GM21423 (cell line): ENCODE data around the gene NME3.

ENCODE experiments used
- ATAC-seq: cut with Tn5 transposase; IDR thresholded peaks from one replicate; pipeline ENCODE4 v1.9.1; 2021; ENCODE audit warnings: mild to moderate bottlenecking, moderate library complexity; ENCODE audit not compliant: unreplicated experiment

The NME3 gene

DNA sequence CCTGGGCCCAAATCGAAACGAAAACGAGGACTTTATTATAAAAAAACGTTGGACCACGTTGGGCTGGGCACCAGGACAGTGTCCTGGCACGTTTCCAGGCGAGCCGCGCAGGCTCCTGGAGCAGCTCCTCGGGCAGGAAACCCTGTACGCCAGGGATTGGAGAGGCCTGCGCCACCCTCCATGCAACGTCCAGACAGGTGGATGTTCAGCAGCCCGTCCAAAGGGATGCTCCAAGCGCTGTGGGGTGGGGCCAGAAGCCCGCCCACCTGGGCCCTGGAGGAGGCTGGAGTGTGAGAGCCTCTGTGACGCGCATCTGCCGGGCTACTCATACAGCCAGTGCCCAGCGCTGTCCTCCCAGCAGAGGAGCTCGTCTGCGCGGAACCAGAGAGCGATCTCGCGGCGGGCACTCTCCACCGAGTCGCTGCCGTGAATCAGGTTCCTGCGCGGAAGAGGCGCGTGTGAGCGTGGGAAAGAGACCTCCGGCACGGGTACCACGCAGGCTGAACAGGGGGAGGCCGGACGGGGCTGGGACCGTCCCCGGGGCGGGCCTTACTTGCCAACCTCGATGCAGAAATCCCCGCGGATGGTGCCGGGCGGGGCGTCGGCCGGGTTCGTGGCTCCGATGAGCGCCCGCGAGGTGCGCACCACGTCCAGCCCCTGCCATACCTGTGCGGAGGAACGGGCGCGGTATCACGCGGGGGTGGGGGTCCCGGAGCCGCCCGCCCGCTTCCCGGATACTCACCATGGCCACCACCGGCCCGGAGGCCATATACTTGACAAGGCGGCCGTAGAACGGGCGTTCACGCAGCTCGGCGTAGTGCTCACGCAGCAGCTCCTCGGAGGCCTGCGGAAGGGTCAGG, 785 bp downstream of the NME3 start:
- no peak for ATAC-seq

GRCh38 chr16:1769402-1770300, 1.7 kb downstream of the NME3 start:
- no peak for ATAC-seq

GRCh38 chr16:1768767-1769401, 2.5 kb downstream of the NME3 start:
- ATAC-seq = no peak

GRCh38 chr16:1768061-1768766, 3.1 kb downstream of the NME3 start:
- ATAC-seq = no peak

DNA sequence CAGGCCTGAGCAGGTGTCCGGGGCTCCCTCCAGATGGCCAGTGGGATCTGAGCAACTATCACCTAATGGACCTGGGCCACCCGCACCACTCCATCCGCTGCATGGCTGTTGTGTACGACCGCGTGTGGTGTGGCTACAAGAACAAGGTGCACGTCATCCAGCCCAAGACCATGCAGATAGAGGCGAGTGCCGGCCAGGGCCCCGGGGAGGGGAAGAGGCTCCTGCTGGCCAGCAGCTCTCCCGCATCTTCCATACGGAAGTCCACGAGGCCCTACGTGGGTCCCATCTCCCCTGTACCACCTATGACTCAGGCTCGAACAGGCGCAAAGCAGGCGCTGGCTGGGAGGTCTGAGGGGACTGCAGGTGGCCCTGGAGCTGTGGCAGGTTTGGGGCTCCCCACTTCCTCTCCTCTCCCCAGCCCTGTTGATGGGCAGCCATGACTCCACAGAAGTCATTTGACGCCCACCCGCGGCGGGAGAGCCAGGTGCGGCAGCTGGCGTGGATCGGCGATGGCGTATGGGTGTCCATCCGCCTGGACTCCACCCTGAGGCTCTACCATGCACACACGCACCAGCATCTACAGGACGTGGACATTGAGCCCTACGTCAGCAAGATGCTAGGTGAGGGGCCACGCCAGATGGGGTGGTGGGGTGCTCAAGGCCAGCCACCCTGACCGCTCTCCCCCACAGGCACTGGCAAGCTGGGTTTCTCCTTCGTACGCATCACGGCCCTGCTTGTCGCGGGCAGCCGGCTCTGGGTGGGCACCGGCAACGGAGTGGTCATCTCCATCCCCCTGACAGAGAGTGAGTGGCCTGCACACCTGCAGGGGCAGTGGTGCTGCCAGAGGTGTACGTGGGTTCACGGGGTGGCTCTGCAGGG, 4.0 kb downstream of the NME3 start:
- no peak for ATAC-seq

GRCh38 chr16:1766701-1767100, 4.6 kb downstream of the NME3 start:
- ATAC-seq = no peak

- no peak for ATAC-seq
Observed at GRCh38 chr16:1766231-1766630, 5.1 kb downstream of the NME3 start.

GRCh38 chr16:1765826-1766225, 5.5 kb downstream of the NME3 start:
- ATAC-seq = no peak

- no peak for ATAC-seq
Observed at GRCh38 chr16:1764971-1765370, 6.4 kb downstream of the NME3 start.

DNA sequence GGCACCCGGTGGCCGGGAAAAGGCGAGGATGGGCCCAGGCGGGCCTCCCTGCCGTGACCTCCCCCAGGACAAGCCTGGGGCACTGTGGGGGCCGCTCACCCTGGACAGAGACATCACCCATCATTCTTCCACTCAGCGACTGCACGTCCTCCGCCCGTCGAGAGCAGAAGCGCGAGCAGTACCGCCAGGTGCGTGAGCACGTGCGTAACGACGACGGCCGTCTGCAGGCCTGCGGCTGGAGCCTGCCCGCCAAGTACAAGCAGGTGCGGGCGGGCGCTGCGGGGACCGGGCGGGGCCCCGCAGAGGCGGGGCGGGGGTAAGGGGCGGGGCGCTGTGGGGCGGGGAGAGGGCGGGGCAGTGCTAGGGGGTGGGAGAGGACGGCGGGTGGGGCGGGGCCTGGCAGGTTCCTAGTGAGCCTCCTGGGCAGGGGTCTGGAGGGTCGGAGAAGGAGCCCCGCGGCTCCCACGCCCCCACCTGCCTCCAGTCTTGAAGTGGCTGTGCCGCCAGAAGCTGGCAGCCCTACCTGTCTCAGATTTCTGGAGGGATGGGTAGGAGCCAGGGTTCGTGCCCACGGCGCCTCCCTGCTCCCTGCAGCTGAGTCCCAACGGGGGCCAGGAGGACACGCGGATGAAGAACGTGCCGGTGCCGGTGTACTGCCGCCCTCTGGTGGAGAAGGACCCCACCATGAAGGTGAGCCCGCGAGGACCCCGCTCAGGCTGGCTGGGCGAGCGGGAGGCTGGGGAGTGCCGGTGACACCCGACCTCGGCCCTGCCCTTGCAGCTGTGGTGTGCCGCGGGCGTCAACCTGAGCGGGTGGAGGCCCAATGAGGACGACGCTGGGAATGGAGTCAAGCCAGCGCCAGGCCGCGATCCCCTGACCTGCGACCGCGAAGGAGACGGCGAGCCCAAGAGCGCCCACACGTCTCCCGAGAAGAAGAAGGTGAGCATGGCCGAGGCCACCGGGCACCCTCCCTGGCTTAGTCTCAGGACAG, 7.5 kb downstream of the NME3 start:
- ATAC-seq = no peak

DNA sequence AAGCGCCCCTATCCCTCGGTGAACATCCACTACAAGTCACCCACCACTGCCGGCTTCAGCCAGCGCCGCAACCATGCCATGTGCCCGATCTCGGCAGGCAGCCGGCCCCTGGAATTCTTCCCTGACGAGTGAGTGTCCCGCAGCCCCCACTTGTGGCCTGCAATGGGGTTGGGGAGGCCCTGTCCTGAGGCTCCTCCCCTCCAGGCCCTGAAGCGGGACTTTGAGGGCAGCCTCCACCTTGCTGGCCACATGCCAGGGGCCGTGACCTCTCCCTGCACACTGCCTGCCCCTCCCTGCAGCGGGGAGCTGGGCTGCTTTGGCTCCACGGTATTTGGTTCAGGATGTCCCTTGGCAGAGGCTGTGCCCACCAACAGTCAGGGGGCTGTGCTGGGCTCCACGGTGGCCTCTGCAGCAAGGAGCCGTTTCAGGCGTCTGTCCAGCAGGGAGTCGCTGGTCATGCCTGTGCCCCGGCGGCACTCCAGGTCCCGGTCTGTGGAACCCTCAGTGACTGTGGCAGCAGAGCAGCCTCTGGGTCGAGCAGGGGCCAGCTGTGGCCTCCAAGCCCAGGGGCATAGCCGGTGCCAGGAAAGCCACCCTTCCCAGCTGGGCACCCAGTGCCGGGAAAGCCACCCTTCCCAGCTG, 8.3 kb downstream of the NME3 start:
- ATAC-seq = no peak

- ATAC-seq = no peak
Observed at GRCh38 chr16:1762196-1762878, 9.0 kb downstream of the NME3 start.

DNA sequence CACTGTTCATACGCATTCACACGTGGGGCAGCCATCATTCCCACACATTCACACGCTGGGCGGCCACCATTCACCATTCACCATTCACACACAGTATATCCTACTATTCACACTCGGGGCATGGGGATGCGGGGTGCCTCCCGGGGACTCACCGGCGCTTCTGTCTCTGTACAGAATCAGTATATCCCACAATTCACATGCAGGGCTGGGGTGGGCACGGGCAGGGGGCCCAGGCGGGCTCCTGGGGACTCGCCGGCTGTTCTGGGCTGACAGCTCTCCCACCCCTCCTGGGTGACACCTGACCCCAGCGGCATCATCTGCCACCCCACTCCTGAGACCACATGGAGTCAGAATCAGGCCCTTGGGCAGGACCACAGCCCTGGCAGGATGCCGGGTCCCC, 9.6 kb downstream of the NME3 start:
- no peak for ATAC-seq

GRCh38 chr16:1760911-1761310, 10.4 kb downstream of the NME3 start:
- no peak for ATAC-seq

- ATAC-seq = no peak
Observed at GRCh38 chr16:1759511-1759910, 11.8 kb downstream of the NME3 start.

DNA sequence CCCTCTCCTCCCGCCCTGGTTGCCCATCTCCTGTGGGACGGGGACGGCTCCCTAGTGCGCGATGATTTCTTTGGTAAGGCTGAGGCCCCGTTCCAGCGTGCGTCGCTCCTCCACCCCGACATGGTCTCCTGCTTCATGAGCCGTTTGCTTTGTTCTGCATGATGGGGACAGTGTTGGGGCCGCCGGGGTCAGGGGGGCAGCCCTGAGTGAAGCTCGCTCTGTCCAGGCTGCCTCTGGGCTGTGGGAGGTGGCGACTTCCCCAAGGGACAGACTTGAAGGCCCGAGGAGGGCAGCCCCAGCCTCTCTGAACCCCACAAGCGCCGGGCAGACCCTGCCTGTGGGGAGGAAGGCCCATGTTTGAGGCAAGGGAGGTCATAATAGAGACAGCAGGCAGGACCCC, 12.4 kb downstream of the NME3 start:
- no peak for ATAC-seq

DNA sequence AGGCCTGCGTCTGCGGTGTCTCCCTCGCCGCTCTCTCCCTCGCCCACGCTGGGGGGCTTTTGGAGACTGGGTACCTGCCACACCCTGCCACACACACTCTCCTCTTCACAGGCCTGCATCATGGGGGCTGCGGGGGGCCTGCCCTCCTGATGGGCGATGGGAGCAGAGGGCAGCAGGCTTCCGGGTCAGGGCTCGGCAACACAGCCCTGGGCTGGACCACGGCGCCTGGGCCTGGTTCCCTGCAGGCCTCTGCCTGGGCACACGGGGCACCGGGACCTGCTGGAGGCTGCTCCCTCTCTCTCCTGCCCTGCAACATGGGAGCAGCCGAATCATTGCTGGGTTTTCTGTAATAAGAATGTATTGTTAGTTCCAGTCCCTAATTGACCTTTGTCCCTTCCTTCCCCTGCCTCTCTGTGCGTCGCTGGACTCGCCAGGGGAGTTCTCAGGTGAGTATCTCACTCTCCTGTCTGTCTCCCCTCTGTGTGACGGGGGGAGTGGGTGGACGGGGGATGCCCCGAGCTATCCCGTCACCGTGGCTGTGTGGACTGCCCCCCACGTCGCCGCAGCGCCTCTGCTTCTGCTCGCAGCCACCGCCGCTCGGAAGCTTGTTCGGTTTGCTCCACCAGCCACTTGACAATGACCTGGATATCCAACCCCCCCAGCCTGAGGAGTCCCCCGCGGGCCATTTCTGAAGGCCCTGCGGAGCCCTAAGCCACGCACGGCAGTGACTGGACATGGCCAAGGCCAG, 13.5 kb downstream of the NME3 start:
- ATAC-seq = no peak
